Endothelial cell of hepatic sinusoid (primary cell): ENCODE measurements around the gene CLOCK.

ENCODE experiments used
- in situ Hi-C: cut with HindIII; loops from 2 replicates; pipeline ENCODE4 v1.10.0; 2017; ENCODE audit warnings: low sequenced_read_pairs

The CLOCK gene

GRCh38 chr4:55386073-55386472 lies 160.6 kb downstream of the CLOCK start:
- in situ Hi-C loops: no loop called here

GRCh38 chr4:55385201-55385649 lies 161.5 kb downstream of the CLOCK start:
- in situ Hi-C loops: no loop called here

GRCh38 chr4:55382488-55383003 lies 164.2 kb downstream of the CLOCK start:
- in situ Hi-C loops: no loop called here

GRCh38 chr4:55381502-55381901 lies 165.2 kb downstream of the CLOCK start:
- in situ Hi-C loops: no loop called here

- in situ Hi-C loops: no loop called here
Observed at GRCh38 chr4:55380576-55380975, 166.1 kb downstream of the CLOCK start.

- in situ Hi-C loops: no loop called here
Observed at GRCh38 chr4:55378617-55379467, 167.9 kb downstream of the CLOCK start.
